DMS53 treated with DMSO at 0.1 percent for 48 hours (cell line): ENCODE data around the gene RBFOX2.
A peak's percentile ranks its signal among the peaks of the same experiment; 100 is the strongest.

Experiments
- DNase-seq: peaks from one replicate; lab custom pipeline; 2025; ENCODE audit not compliant: unreplicated experiment; lab: John Stamatoyannopoulos, UW

Gene RBFOX2

GRCh38 chr22:35944458-35944857 is 84.2 kb downstream of the RBFOX2 start:
- DNase-seq: no peak

GRCh38 chr22:35940166-35940565 is 88.5 kb downstream of the RBFOX2 start:
- no peak for DNase-seq

- no peak for DNase-seq
Observed at GRCh38 chr22:35938226-35938625, 90.4 kb downstream of the RBFOX2 start.

- DNase-seq: peak; percentile 8
Observed at GRCh38 chr22:35930933-35931332, 97.7 kb downstream of the RBFOX2 start.

- DNase-seq: no peak
Observed at GRCh38 chr22:35928285-35928798, 100.3 kb downstream of the RBFOX2 start.

- DNase-seq: no peak
Observed at GRCh38 chr22:35923026-35923425, 105.6 kb downstream of the RBFOX2 start.

GRCh38 chr22:35921777-35922176 is 106.8 kb downstream of the RBFOX2 start:
- DNase-seq: peak; percentile 2

- DNase-seq: no peak
Observed at GRCh38 chr22:35921044-35921443, 107.6 kb downstream of the RBFOX2 start.

GRCh38 chr22:35919002-35919542 is 109.6 kb downstream of the RBFOX2 start:
- no peak for DNase-seq

- DNase-seq: no peak
Observed at GRCh38 chr22:35918456-35918855, 110.2 kb downstream of the RBFOX2 start.

GRCh38 chr22:35917651-35918050 is 111.0 kb downstream of the RBFOX2 start:
- no peak for DNase-seq

- no peak for DNase-seq
Observed at GRCh38 chr22:35915477-35916013, 113.1 kb downstream of the RBFOX2 start.

- peak; percentile 26 for DNase-seq
Observed at GRCh38 chr22:35914665-35915476, 113.8 kb downstream of the RBFOX2 start.

- no peak for DNase-seq
Observed at GRCh38 chr22:35914357-35914664, 114.3 kb downstream of the RBFOX2 start.

- no peak for DNase-seq
Observed at GRCh38 chr22:35913925-35914324, 114.7 kb downstream of the RBFOX2 start.

- no peak for DNase-seq
Observed at GRCh38 chr22:35912658-35913057, 116.0 kb downstream of the RBFOX2 start.

- DNase-seq: no peak
Observed at GRCh38 chr22:35911877-35912276, 116.7 kb downstream of the RBFOX2 start.

- DNase-seq: no peak
Observed at GRCh38 chr22:35910926-35911325, 117.7 kb downstream of the RBFOX2 start.

- no peak for DNase-seq
Observed at GRCh38 chr22:35910003-35910769, 118.4 kb downstream of the RBFOX2 start.

GRCh38 chr22:35905894-35906293 is 122.7 kb downstream of the RBFOX2 start:
- no peak for DNase-seq

- no peak for DNase-seq
Observed at GRCh38 chr22:35904752-35905151, 123.9 kb downstream of the RBFOX2 start.

GRCh38 chr22:35904336-35904692 is 124.3 kb downstream of the RBFOX2 start:
- DNase-seq: no peak
